Tibial nerve (tissue), 4 donors: ENCODE data around the gene PRKAG2.

Experiments used
- CTCF ChIP-seq, 5 experiments: fragments of 200-600 bp in 3 of 5; fragments of 450-650 bp in 2 of 5; sonication (generic) in 3 of 5; IDR thresholded peaks; one replicate each; pipeline ENCODE4 v1.5.1; 2016 to 2019; ENCODE audit warnings: antibody characterized with exemption in 5 of 5, mild to moderate bottlenecking in 3 of 5, moderate library complexity in 2 of 5
- EP300 ChIP-seq, 2 donors: sonication (generic); formaldehyde crosslinking; IDR thresholded peaks; one replicate each; pipeline ENCODE4 v1.6.1; 2017; ENCODE audit warnings: antibody characterized with exemption in 2 of 2, mild to moderate bottlenecking in 1 of 2
- POLR2A ChIP-seq, 2 donors: fragments of 450-650 bp; IDR thresholded peaks; one replicate each; pipeline ENCODE4 v1.6.1; 2017; ENCODE audit warnings: antibody characterized with exemption in 2 of 2, mild to moderate bottlenecking in 2 of 2, moderate library complexity in 2 of 2

GRCh38 chr7:151885202-151885580, 8.3 kb upstream of the PRKAG2 start:
- no peak for TF ChIP-seq CTCF (IDR thresholded peaks at IDR 0.05)
- no peak for TF ChIP-seq POLR2A (IDR thresholded peaks at IDR 0.05)
- no peak for TF ChIP-seq EP300 (IDR thresholded peaks at IDR 0.05)
